GM18505 (cell line): ENCODE data around the gene ARL2.

ENCODE experiments used
- ATAC-seq: cut with Tn5 transposase; IDR thresholded peaks from one replicate; pipeline ENCODE4 v1.9.1; 2021; ENCODE audit not compliant: unreplicated experiment
- POLR2A ChIP-seq: IDR thresholded peaks from 4 replicates; pipeline ENCODE4 v1.6.1; 2011; ENCODE audit warnings: borderline replicate concordance; ENCODE audit not compliant: insufficient read depth, insufficient read length; ENCODE audit errors: extremely low read depth

Gene ARL2

GRCh38 chr11:65063532-65063931 lies 49.6 kb downstream of the ARL2 start:
- TF ChIP-seq POLR2A: no peak
- no peak for ATAC-seq

GRCh38 chr11:65064847-65065240 lies 50.9 kb downstream of the ARL2 start:
- no peak for ATAC-seq
- no peak for TF ChIP-seq POLR2A

- no peak for TF ChIP-seq POLR2A
- no peak for ATAC-seq
Measured at GRCh38 chr11:65065851-65066250, 51.9 kb downstream of the ARL2 start.

- TF ChIP-seq POLR2A: no peak
- ATAC-seq: no peak
Measured at GRCh38 chr11:65066315-65066714, 52.4 kb downstream of the ARL2 start.

GRCh38 chr11:65066805-65067291 lies 52.9 kb downstream of the ARL2 start:
- ATAC-seq: no peak
- no peak for TF ChIP-seq POLR2A

GRCh38 chr11:65067446-65067845 lies 53.5 kb downstream of the ARL2 start:
- TF ChIP-seq POLR2A: no peak
- ATAC-seq: no peak

GRCh38 chr11:65069217-65069616 lies 55.3 kb downstream of the ARL2 start:
- ATAC-seq: no peak
- no peak for TF ChIP-seq POLR2A
